Measurements from ENCODE around the gene GSC2.

DNA sequence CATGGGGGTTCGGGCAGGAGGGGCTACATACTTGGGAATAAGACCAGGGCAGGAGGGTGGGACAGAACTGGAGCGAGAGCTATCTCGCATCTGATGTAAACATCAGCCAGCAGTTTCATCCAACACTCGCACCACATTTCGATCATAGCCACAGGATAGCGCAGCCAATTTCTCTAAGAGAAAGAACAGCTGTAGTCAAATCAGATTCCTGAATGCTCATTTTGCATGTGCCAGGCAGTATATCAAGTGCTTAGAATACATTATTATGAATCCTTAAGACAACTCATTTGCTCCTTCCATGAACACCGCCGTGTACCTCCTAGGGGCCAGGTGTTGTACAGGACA lies 42.4 kb downstream of the GSC2 start:
- TF ChIP-seq, protein P1, sequence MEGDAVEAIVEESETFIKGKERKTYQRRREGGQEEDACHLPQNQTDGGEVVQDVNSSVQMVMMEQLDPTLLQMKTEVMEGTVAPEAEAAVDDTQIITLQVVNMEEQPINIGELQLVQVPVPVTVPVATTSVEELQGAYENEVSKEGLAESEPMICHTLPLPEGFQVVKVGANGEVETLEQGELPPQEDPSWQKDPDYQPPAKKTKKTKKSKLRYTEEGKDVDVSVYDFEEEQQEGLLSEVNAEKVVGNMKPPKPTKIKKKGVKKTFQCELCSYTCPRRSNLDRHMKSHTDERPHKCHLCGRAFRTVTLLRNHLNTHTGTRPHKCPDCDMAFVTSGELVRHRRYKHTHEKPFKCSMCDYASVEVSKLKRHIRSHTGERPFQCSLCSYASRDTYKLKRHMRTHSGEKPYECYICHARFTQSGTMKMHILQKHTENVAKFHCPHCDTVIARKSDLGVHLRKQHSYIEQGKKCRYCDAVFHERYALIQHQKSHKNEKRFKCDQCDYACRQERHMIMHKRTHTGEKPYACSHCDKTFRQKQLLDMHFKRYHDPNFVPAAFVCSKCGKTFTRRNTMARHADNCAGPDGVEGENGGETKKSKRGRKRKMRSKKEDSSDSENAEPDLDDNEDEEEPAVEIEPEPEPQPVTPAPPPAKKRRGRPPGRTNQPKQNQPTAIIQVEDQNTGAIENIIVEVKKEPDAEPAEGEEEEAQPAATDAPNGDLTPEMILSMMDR (IDR thresholded peaks at IDR 0.05), result no peak
- TF ChIP-seq POLR2AphosphoS5 (IDR thresholded peaks at IDR 0.05) (no peak), EP300 (IDR thresholded peaks at IDR 0.05) (no peak), POLR2A (IDR thresholded peaks at IDR 0.05) (no peak)

All from upper lobe of left lung (tissue), 4 donors.